Measurements from ENCODE around the gene CHMP5.
"Not testable (repeated sequence)": the region's sequence is repeated elsewhere in the genome, so short reads cannot be mapped to it uniquely, and the experiment has no call there.

CHMP5 gene

GRCh38 chr9:33285502-33285901 is 20.7 kb downstream of the CHMP5 start:
- no peak for DNase-seq

GRCh38 chr9:33287087-33287490 is 22.2 kb downstream of the CHMP5 start:
- DNase-seq = no peak

- DNase-seq = no peak
Measured at GRCh38 chr9:33288235-33288634, 23.4 kb downstream of the CHMP5 start.

- no peak for DNase-seq
Measured at GRCh38 chr9:33288828-33289483, 24.1 kb downstream of the CHMP5 start.

GRCh38 chr9:33289496-33289895 is 24.6 kb downstream of the CHMP5 start:
- no peak for DNase-seq

- no peak for DNase-seq
Measured at GRCh38 chr9:33289936-33290246, 25.0 kb downstream of the CHMP5 start.

GRCh38 chr9:33290247-33291030 is 25.6 kb downstream of the CHMP5 start, which contains the start of gene NFX1:
TSS of gene NFX1 (plus strand) at chr9:33290516. CDS start at chr9:33290573, 57 bp downstream.
- DNase-seq = peak; percentile 47

- DNase-seq = no peak
Measured at GRCh38 chr9:33291031-33291397, 26.2 kb downstream of the CHMP5 start.

GRCh38 chr9:33291901-33292300 is 27.1 kb downstream of the CHMP5 start:
- DNase-seq = no peak

GRCh38 chr9:33293782-33294181 is 28.9 kb downstream of the CHMP5 start:
- DNase-seq = no peak

GRCh38 chr9:33294670-33295432 is 30.0 kb downstream of the CHMP5 start:
- no peak for DNase-seq

GRCh38 chr9:33295571-33295970 is 30.7 kb downstream of the CHMP5 start:
- DNase-seq = no peak

GRCh38 chr9:33297432-33297831 is 32.6 kb downstream of the CHMP5 start:
- no peak for DNase-seq

- DNase-seq = no peak
Measured at GRCh38 chr9:33300546-33300945, 35.7 kb downstream of the CHMP5 start.

GRCh38 chr9:33304362-33304761 is 39.5 kb downstream of the CHMP5 start:
- DNase-seq = no peak

- DNase-seq = no peak
Measured at GRCh38 chr9:33306037-33306436, 41.2 kb downstream of the CHMP5 start.

- no peak for DNase-seq
Measured at GRCh38 chr9:33307067-33307466, 42.2 kb downstream of the CHMP5 start.

- no peak for DNase-seq
Measured at GRCh38 chr9:33309903-33310302, 45.1 kb downstream of the CHMP5 start.

- DNase-seq = no peak
Measured at GRCh38 chr9:33310748-33311147, 45.9 kb downstream of the CHMP5 start.

- no peak for DNase-seq
Measured at GRCh38 chr9:33311953-33312352, 47.1 kb downstream of the CHMP5 start.

- DNase-seq = no peak
Measured at GRCh38 chr9:33315371-33315770, 50.5 kb downstream of the CHMP5 start.

GRCh38 chr9:33317136-33317535 is 52.3 kb downstream of the CHMP5 start:
- DNase-seq = not testable (repeated sequence)

- no peak for DNase-seq
Measured at GRCh38 chr9:33318225-33318624, 53.4 kb downstream of the CHMP5 start.

GRCh38 chr9:33318781-33319180 is 53.9 kb downstream of the CHMP5 start:
- no peak for DNase-seq
